SU-DHL-6 (cell line): ENCODE measurements around the gene LZTR1.

ENCODE experiments used
- H2AFZ ChIP-seq: fragments of 200-600 bp; sonication (generic); 2 replicates; pipeline ENCODE4 v1.6.1; 2014; ENCODE audit warnings: low read depth, mild to moderate bottlenecking, moderate library complexity, mixed read lengths, antibody characterized with exemption, low read length; ENCODE audit not compliant: severe bottlenecking
- H3F3A ChIP-seq: fragments of 200-600 bp; shearing (Covaris generic); 2 replicates; pipeline ENCODE4 v1.6.0; 2016; ENCODE audit warnings: antibody characterized with exemption, mild to moderate bottlenecking; ENCODE audit not compliant: insufficient read depth
- H3K27ac ChIP-seq: fragments of 200-600 bp; sonication (generic); 2 replicates; pipeline ENCODE4 v1.5.1; 2016; ENCODE audit warnings: low read depth, mild to moderate bottlenecking, low read length, moderate library complexity, mixed read lengths
- H3K27me3 ChIP-seq: fragments of 200-600 bp; sonication (generic), shearing (Covaris generic); 2 replicates; pipeline ENCODE4 v1.6.0; 2014; ENCODE audit warnings: mild to moderate bottlenecking, low read length
- H3K36me3 ChIP-seq: fragments of 200-600 bp; sonication (generic); 2 replicates; pipeline ENCODE4 v1.6.1; 2014; ENCODE audit warnings: mild to moderate bottlenecking, low read length, mixed read lengths
- H3K4me2 ChIP-seq: fragments of 300-600, 200-600 bp; shearing (Covaris generic), sonication (generic); 2 replicates; pipeline ENCODE4 v1.6.0; 2014; ENCODE audit warnings: low read length, low read depth, mild to moderate bottlenecking; ENCODE audit not compliant: poor library complexity, severe bottlenecking
- H3K4me3 ChIP-seq: fragments of 200-600 bp; sonication (generic); 2 replicates; pipeline ENCODE4 v1.5.1; 2014; ENCODE audit warnings: antibody characterized with exemption, low read length, mild to moderate bottlenecking, mixed read lengths; ENCODE audit not compliant: insufficient read depth, poor library complexity, severe bottlenecking
- H3K79me2 ChIP-seq: fragments of 200-600 bp; sonication (generic); 2 replicates; pipeline ENCODE4 v1.6.1; 2014; ENCODE audit warnings: mild to moderate bottlenecking, low read length, moderate library complexity; ENCODE audit not compliant: insufficient read depth
- H3K9ac ChIP-seq: fragments of 200-600 bp; sonication (generic); 2 replicates; pipeline ENCODE4 v1.7.0; 2014; ENCODE audit warnings: mild to moderate bottlenecking, low read length
- H3K9me2 ChIP-seq: fragments of 200-600 bp; sonication (generic); replicated peaks from 2 replicates; pipeline ENCODE4 v1.6.1; 2014; ENCODE audit warnings: low read length; ENCODE audit not compliant: insufficient read depth
- H3K9me3 ChIP-seq: fragments of 200-600 bp; sonication (generic); 2 replicates; pipeline ENCODE4 v1.6.1; 2014; ENCODE audit warnings: low read length, mixed read lengths; ENCODE audit not compliant: insufficient read depth
- H4K20me1 ChIP-seq: fragments of 200-600 bp; sonication (generic); 2 replicates; pipeline ENCODE4 v1.6.1; 2014; ENCODE audit warnings: low read depth, mild to moderate bottlenecking, antibody characterized with exemption, low read length, moderate library complexity, mixed read lengths
- CTCF ChIP-seq: fragments of 200-600 bp; sonication (generic); IDR thresholded peaks from one replicate; pipeline ENCODE4 v1.5.1; 2017; ENCODE audit warnings: antibody characterized with exemption, mild to moderate bottlenecking, low read length, moderate library complexity; ENCODE audit not compliant: insufficient read depth, poor library complexity, severe bottlenecking
- EZH2phosphoT487 ChIP-seq: fragments of 200-600 bp; sonication (generic), shearing (Covaris generic); conservative IDR thresholded peaks from 2 replicates; pipeline ENCODE4 v1.6.1; 2018; ENCODE audit warnings: mild to moderate bottlenecking, antibody characterized with exemption, low read length, moderate library complexity, mixed read lengths

The LZTR1 gene

GRCh38 chr22:20992056-20992442 is 10.0 kb downstream of the LZTR1 start:
- no peaks in the 10 kb centered on the region for H3K36me3 ChIP-seq

GRCh38 chr22:20992456-20993303 is 10.6 kb downstream of the LZTR1 start:
- H3K36me3 ChIP-seq = no peaks in the 10 kb centered on the region
- H3K9me2 ChIP-seq = no peaks in the 10 kb centered on the region
- H3F3A ChIP-seq = no peaks in the 10 kb centered on the region
- no peak overlapping the region for H3K27ac ChIP-seq
- no peak for TF ChIP-seq CTCF
- TF ChIP-seq EZH2phosphoT487 = no peak
- H3K27me3 ChIP-seq = no peaks in the 10 kb centered on the region
- H3K9me3 ChIP-seq = no peaks in the 10 kb centered on the region
- H3K4me3 ChIP-seq = no peak overlapping the region
- H3K79me2 ChIP-seq = no peaks in the 10 kb centered on the region
- H2AFZ ChIP-seq = no peak overlapping the region
- no peaks in the 10 kb centered on the region for H4K20me1 ChIP-seq
- H3K4me2 ChIP-seq = no peak overlapping the region
- H3K9ac ChIP-seq = no peak overlapping the region

More at GRCh38 chr22:20992056-20992442, 10.0 kb downstream of the LZTR1 start:
- no peak overlapping the region for H2AFZ ChIP-seq
- no peak overlapping the region for H3K4me3 ChIP-seq
- no peaks in the 10 kb centered on the region for H4K20me1 ChIP-seq
- no peaks in the 10 kb centered on the region for H3K27me3 ChIP-seq
- no peak for TF ChIP-seq CTCF
- no peak for TF ChIP-seq EZH2phosphoT487
- no peak overlapping the region for H3K4me2 ChIP-seq
- no peaks in the 10 kb centered on the region for H3K9me3 ChIP-seq
- H3K9ac ChIP-seq = no peak overlapping the region
- no peaks in the 10 kb centered on the region for H3K9me2 ChIP-seq
- H3F3A ChIP-seq = no peaks in the 10 kb centered on the region
- H3K27ac ChIP-seq = no peak overlapping the region
- H3K79me2 ChIP-seq = no peaks in the 10 kb centered on the region

GRCh38 chr22:20993304-20994127 is 11.4 kb downstream of the LZTR1 start:
- Histone ChIP-seq H4K20me1 (no peaks in the 10 kb centered on the region), H3K4me2 (no peak overlapping the region), H3K27ac (no peak overlapping the region), H3F3A (no peaks in the 10 kb centered on the region), H3K79me2 (no peaks in the 10 kb centered on the region), H3K9ac (no peak overlapping the region), H3K4me3 (no peak overlapping the region), H3K27me3 (no peaks in the 10 kb centered on the region), H3K9me2 (no peaks in the 10 kb centered on the region), H2AFZ (no peak overlapping the region), H3K36me3 (no peaks in the 10 kb centered on the region), H3K9me3 (no peaks in the 10 kb centered on the region)
- TF ChIP-seq CTCF (no peak), EZH2phosphoT487 (no peak)
